ENCODE results near the gene PLA2G2F. TPM values are rescaled to one million over a fixed set of nuclear protein-coding genes. Genes with fewer than 3 reads are reported as not detected.
A peak's percentile ranks its signal among the peaks of the same experiment; 100 is the strongest.

The PLA2G2F gene
- total RNA-seq, 4 donors from 2014 or later = not detected

GRCh38 chr1:20100632-20101355 lies 38.3 kb upstream of the PLA2G2F start:
- 37 to 41% methylated on average over 14 of the region's 14 CpGs for WGBS, 2 donors
- Histone ChIP-seq H3K4me1 (peaks cover 0 to 5% of the 10 kb centered on the region in 2 donors), H3K36me3 (no peaks in the 10 kb centered on the region), H3K4me3 (replicated peaks in 1 of 3) (no peak overlapping the region), H3K27me3 (no peaks in the 10 kb centered on the region), H3K9me3 (no peaks in the 10 kb centered on the region), H3K27ac (no peak overlapping the region)
- peak; percentile 9 to 23 for DNase-seq
- intact Hi-C loops (cut with DNase I) = no loop called here
- TF ChIP-seq CTCF (IDR thresholded peaks at IDR 0.05) = peak in 5 of 6 experiments; percentile 26 to 67 (median 54)
- no peak for TF ChIP-seq POLR2A (IDR thresholded peaks at IDR 0.05)

- 62 to 91% methylated on average over 1 of the region's 1 CpG for WGBS, 2 donors
- no peaks in the 10 kb centered on the region for H3K4me1 ChIP-seq
- H3K9me3 ChIP-seq = no peaks in the 10 kb centered on the region
- H3K27me3 ChIP-seq = no peaks in the 10 kb centered on the region
- no peak overlapping the region for H3K27ac ChIP-seq
- H3K36me3 ChIP-seq = no peaks in the 10 kb centered on the region
- no peak overlapping the region for H3K4me3 ChIP-seq (replicated peaks in 1 of 3)
- intact Hi-C loops (cut with DNase I) = no loop called here
- DNase-seq = no peak
- TF ChIP-seq POLR2A (IDR thresholded peaks at IDR 0.05) (no peak), CTCF (IDR thresholded peaks at IDR 0.05) (no peak)
Observed at GRCh38 chr1:20102875-20103274, 36.2 kb upstream of the PLA2G2F start.

GRCh38 chr1:20105856-20106255 lies 33.3 kb upstream of the PLA2G2F start:
- no peak for TF ChIP-seq POLR2A (IDR thresholded peaks at IDR 0.05)
- no peak for TF ChIP-seq CTCF (IDR thresholded peaks at IDR 0.05)
- H3K36me3 ChIP-seq = no peaks in the 10 kb centered on the region
- H3K27me3 ChIP-seq = no peaks in the 10 kb centered on the region
- H3K4me1 ChIP-seq = no peaks in the 10 kb centered on the region
- DNase-seq = no peak
- intact Hi-C loops (cut with DNase I) = no loop called here
- no peak overlapping the region for H3K4me3 ChIP-seq (replicated peaks in 1 of 3)
- H3K27ac ChIP-seq = no peak overlapping the region
- no peaks in the 10 kb centered on the region for H3K9me3 ChIP-seq
- WGBS, 2 donors = 68 to 76% methylated on average over 1 of the region's 1 CpG

- intact Hi-C loops (cut with DNase I) = no loop called here
Observed at GRCh38 chr1:20107351-20107750, 31.8 kb upstream of the PLA2G2F start.

More at GRCh38 chr1:20107351-20107750, 31.8 kb upstream of the PLA2G2F start:
- Histone ChIP-seq H3K36me3 (no peaks in the 10 kb centered on the region), H3K9me3 (no peaks in the 10 kb centered on the region), H3K4me3 (replicated peaks in 1 of 3) (no peak overlapping the region), H3K27me3 (no peaks in the 10 kb centered on the region), H3K27ac (no peak overlapping the region), H3K4me1 (no peaks in the 10 kb centered on the region)
- TF ChIP-seq POLR2A (IDR thresholded peaks at IDR 0.05) (no peak), CTCF (IDR thresholded peaks at IDR 0.05) (no peak)
- no peak for DNase-seq
- 77 to 78% methylated on average over 4 of the region's 4 CpGs for WGBS, 2 donors
